ENCODE data around the gene OPN1MW3.
"Not testable (repeated sequence)": the region's sequence is repeated elsewhere in the genome, so short reads cannot be mapped to it uniquely, and the experiment has no call there.

Gene OPN1MW3

DNA sequence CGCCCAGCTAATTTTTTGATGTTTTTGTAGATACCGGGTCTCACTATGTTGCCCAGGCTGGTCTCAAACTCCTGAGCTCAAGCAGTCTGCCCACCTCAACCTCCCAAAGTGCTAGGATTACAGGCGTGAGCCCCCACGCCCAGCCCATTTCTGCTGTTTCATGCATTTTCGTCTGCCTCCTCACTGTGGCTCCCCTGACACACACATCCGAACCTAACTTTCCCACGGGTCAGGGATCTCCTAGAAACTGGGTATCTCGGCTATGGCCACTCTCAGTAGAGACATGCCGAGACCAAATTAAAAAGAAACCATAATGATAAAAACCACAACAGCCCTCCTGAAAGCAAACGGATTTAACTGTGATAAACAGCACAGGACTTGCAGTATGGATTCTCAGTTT, 9.3 kb upstream of the OPN1MW3 start:
- not testable (repeated sequence) for H3K9ac ChIP-seq (ENCODE audit: low read length); H3K9me3 ChIP-seq (ENCODE audit: control insufficient read depth, low read length); H3K27me3 ChIP-seq (ENCODE audit: control insufficient read depth, insufficient read depth, low read length); H3K36me3 ChIP-seq (ENCODE audit: control insufficient read depth, insufficient read depth, low read length); H3K4me1 ChIP-seq (ENCODE audit: control insufficient read depth, insufficient read depth, low read length); H3K4me3 ChIP-seq (ENCODE audit: low read length)

DNA sequence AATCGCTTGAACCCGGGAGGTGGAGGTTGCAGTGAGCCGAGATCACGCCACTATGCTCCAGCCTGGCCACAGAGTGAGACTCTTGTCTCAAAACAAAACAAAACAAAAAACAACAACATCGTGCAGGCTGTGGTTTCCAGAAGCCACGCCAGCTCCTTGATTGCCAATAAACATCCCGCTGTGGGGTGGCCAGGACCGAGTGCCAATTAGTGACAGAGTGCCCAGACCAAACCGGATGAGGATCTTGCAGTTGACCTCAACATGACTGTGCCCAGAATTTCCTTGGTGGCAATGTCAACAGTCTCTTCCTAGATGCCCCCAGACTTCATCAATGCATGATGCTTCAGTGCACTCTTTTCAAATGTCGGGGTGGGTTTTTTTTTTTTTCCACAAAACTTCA, 1.3 kb downstream of the OPN1MW3 start:
- H3K27me3 ChIP-seq (ENCODE audit: control insufficient read depth, insufficient read depth, low read length); H3K4me1 ChIP-seq (ENCODE audit: control insufficient read depth, insufficient read depth, low read length); H3K9me3 ChIP-seq (ENCODE audit: control insufficient read depth, low read length); H3K9ac ChIP-seq (ENCODE audit: low read length); H3K4me3 ChIP-seq (ENCODE audit: low read length); H3K36me3 ChIP-seq (ENCODE audit: control insufficient read depth, insufficient read depth, low read length): not testable (repeated sequence)

DNA sequence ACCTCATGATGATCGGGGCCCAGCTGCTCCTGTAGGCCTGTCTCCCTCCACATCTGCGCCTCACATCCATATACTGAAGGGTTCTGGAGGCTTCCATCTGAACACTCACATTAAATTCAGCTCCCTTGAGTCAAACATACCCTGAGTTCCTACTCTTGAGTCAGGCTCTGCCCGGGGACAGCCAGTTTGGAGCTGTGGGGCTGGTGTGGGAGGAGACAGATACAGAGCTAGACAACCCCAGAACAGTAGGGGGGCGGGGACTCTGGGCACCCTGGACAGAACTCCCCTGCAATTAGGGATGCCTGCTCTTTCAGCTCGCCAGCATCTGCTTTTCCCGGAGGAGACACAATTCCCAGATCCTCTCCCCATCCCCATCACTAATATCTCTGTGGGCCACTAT, 5.7 kb downstream of the OPN1MW3 start:
- not testable (repeated sequence) for H3K36me3 ChIP-seq (ENCODE audit: control insufficient read depth, insufficient read depth, low read length); H3K4me1 ChIP-seq (ENCODE audit: control insufficient read depth, insufficient read depth, low read length); H3K4me3 ChIP-seq (ENCODE audit: low read length); H3K27me3 ChIP-seq (ENCODE audit: control insufficient read depth, insufficient read depth, low read length); H3K9ac ChIP-seq (ENCODE audit: low read length); H3K9me3 ChIP-seq (ENCODE audit: control insufficient read depth, low read length)

DNA sequence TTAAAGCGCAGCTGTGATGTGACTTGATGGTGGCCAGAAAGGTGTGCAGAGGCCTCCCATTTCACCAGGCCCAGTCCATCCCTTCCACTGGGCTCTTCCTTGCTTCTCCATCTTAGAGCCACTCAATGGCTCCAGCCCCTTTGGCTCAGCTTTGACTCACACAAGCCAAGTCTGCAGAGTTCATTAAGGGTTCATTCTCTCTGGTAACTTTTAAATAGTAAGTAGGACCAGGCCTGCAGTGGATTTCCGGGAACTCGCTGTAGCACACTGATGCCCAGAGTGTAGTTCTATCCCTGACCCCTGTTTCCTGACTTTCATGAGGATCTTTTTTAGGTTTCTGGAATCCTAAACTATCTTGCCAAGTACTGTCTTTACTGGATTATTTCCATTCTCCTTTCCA, 11.9 kb downstream of the OPN1MW3 start:
- not testable (repeated sequence) for H3K4me3 ChIP-seq (ENCODE audit: low read length); H3K9me3 ChIP-seq (ENCODE audit: control insufficient read depth, low read length); H3K36me3 ChIP-seq (ENCODE audit: control insufficient read depth, insufficient read depth, low read length); H3K9ac ChIP-seq (ENCODE audit: low read length); H3K27me3 ChIP-seq (ENCODE audit: control insufficient read depth, insufficient read depth, low read length); H3K4me1 ChIP-seq (ENCODE audit: control insufficient read depth, insufficient read depth, low read length)

DNA sequence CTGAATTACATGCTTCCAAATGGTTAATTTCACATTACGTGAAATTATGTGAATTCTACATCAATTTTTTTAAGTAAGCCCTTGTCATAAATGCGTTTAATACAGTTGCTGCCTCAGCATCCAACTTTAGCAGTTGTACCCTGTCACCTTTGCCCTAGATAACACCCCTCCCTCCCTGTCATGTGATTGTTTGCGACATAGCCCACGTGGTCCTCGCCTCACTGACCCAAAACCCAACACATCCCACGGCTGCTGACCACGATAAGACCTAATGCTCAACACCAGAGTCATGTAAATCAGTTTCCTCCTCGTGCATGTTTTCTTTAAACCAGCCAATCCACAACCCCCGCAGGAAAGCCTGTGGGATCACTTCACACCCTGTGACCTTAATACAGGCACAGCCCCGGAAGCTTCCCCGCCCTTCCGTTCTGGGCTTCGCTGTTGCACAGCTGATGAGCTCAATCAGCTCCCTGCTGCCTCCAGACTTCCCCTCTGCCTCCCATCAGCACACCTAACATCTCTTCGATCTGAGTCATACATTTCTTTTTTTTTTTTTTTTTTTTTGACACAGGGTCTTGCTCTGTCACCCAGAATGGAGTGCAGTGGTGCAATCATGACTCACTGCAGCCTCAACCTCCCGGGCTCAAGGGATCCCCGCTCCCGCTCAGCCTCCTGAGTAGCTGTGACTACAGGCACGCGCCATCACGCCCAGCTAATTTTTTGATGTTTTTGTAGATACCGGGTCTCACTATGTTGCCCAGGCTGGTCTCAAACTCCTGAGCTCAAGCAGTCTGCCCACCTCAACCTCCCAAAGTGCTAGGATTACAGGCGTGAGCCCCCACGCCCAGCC, 27.3 kb downstream of the OPN1MW3 start:
- H3K9me3 ChIP-seq (ENCODE audit: control insufficient read depth, low read length); H3K9ac ChIP-seq (ENCODE audit: low read length); H3K4me3 ChIP-seq (ENCODE audit: low read length); H3K4me1 ChIP-seq (ENCODE audit: control insufficient read depth, insufficient read depth, low read length); H3K27me3 ChIP-seq (ENCODE audit: control insufficient read depth, insufficient read depth, low read length); H3K36me3 ChIP-seq (ENCODE audit: control insufficient read depth, insufficient read depth, low read length): not testable (repeated sequence)

DNA sequence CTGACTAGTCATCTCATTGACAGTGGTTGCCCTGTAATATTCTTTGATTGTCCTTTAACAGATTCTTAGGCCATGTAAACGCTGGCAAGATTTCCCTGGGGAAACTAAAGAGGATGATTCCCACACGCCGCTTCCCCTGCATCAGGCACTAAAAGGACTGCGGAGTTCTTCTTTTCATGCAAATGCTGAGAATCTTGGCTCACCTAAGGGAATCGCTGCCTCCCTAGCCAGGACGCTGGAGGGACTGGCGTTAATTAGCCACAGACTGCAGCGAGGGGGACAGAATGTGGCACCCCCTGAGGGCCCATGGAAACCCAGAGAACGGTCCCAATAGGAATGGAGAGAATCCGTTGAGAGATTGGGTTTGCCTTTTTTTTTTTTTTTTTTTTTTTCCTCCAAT, 29.0 kb downstream of the OPN1MW3 start:
- H3K27me3 ChIP-seq (ENCODE audit: control insufficient read depth, insufficient read depth, low read length); H3K9me3 ChIP-seq (ENCODE audit: control insufficient read depth, low read length); H3K4me1 ChIP-seq (ENCODE audit: control insufficient read depth, insufficient read depth, low read length); H3K36me3 ChIP-seq (ENCODE audit: control insufficient read depth, insufficient read depth, low read length); H3K9ac ChIP-seq (ENCODE audit: low read length); H3K4me3 ChIP-seq (ENCODE audit: low read length): not testable (repeated sequence)

DNA sequence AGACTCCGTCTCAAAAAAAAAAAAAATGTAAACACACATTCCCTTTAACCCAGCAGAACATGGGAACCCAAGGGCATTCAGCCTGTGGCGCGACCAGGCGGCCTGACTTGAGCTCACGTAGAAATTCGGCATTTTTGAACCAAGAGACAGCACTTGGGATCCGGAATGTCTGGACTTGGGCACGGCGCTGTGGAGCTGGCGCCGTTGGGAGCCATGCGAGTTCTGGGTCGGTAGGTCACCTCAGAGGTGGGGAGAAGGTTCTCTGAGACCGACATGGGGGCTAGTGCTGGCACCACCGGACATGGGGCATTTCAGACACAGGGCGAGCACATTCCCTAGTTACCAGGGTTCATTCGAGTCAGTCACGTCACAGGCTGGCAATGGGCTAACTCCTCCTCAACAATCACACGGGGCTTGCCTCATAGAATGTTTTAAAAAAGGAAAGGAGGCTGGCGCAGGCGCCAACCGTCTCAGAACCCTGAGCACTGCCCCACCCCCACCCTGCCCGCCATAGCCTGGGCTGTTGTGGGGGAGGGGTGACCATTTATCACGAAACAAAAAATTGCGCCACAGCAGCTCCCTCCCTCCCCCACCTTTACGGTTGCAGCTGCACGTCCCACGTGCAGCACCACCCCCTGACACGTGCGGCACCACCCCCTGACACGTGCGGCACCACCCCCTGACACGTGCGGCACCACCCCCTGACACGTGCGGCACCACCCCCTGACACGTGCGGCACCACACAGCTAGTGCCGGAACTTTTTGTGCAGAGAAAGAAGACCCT, 37.6 kb downstream of the OPN1MW3 start, which contains the start of gene TEX28:
TSS of gene TEX28 (minus strand) at position 334 of the 784 bp plus-strand sequence. CDS start 3,007 bp downstream, outside the sequence.
- H3K9me3 ChIP-seq (ENCODE audit: control insufficient read depth, low read length), result no peaks in the 10 kb centered on the region
- no peak within 1 kb of the TSS for H3K4me3 ChIP-seq (ENCODE audit: low read length)
- no peaks in the 10 kb centered on the region for H3K4me1 ChIP-seq (ENCODE audit: control insufficient read depth, insufficient read depth, low read length)
- H3K9ac ChIP-seq (ENCODE audit: low read length), result no peak within 1 kb of the TSS
- no peaks in the 10 kb centered on the region for H3K36me3 ChIP-seq (ENCODE audit: control insufficient read depth, insufficient read depth, low read length)
- no peaks in the 10 kb centered on the region for H3K27me3 ChIP-seq (ENCODE audit: control insufficient read depth, insufficient read depth, low read length)

DNA sequence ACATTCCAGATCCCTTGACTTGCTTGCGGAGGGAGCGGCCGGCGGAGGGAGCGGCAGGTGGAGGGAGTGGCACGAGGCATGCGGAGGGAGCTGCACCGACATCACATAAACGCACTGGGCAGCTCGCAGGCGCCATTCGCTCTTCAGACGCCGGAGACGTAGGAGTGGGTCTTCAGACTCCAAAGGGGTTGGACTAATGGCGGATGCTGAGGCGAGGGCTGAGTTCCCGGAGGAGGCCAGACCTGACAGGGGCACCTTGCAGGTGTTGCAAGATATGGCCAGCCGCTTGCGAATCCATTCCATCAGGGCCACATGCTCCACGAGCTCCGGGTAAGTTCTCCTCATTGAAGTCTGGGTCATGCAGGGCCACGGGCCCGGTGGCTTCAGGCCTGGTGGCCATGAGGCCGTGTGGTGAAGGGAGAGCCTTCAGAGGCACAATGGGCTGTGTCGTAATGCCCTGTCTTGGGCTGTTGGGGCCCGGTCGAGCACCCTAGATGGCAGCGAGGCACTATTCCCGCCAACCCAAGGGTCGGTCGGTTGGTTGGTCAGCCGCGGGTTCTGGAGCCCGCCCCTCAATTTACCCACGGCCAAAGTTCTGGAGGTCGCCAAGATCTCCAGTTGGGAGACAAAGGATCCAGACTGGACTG, 38.4 kb downstream of the OPN1MW3 start, which contains the start of gene TKTL1:
TSS of gene TKTL1 (plus strand) at position 132 of the 647 bp plus-strand sequence. CDS start at position 197, 65 bp downstream.
- Histone ChIP-seq H3K4me3 (ENCODE audit: low read length) (no peak within 1 kb of the TSS), H3K36me3 (ENCODE audit: control insufficient read depth, insufficient read depth, low read length) (no peaks in the 10 kb centered on the region), H3K27me3 (ENCODE audit: control insufficient read depth, insufficient read depth, low read length) (no peaks in the 10 kb centered on the region), H3K9ac (ENCODE audit: low read length) (no peak within 1 kb of the TSS), H3K9me3 (ENCODE audit: control insufficient read depth, low read length) (no peaks in the 10 kb centered on the region), H3K4me1 (ENCODE audit: control insufficient read depth, insufficient read depth, low read length) (no peaks in the 10 kb centered on the region)

DNA sequence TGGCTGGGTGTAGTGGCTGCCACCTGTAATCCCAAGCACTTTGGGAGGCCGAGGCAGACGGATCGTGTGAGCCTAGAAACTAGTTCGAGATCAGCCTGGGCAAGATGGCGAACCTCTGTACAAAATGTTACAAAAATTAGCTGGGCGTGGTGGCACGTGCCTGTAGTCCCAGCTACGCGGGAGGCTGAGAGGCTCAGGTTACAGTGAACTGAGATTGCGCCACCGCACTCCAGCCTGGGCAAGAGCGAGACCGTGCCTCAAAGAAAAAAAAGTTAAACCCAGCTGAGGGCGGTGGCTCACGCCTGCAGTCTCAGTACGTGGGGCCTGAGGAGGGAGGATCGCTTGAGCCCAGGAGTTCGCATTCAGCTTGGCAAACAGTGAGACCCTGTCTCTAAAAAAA, 39.3 kb downstream of the OPN1MW3 start:
- Histone ChIP-seq H3K4me3 (ENCODE audit: low read length) (no peak overlapping the region), H3K9me3 (ENCODE audit: control insufficient read depth, low read length) (no peaks in the 10 kb centered on the region), H3K4me1 (ENCODE audit: control insufficient read depth, insufficient read depth, low read length) (no peaks in the 10 kb centered on the region), H3K27me3 (ENCODE audit: control insufficient read depth, insufficient read depth, low read length) (no peaks in the 10 kb centered on the region), H3K9ac (ENCODE audit: low read length) (no peak overlapping the region), H3K36me3 (ENCODE audit: control insufficient read depth, insufficient read depth, low read length) (no peaks in the 10 kb centered on the region)

DNA sequence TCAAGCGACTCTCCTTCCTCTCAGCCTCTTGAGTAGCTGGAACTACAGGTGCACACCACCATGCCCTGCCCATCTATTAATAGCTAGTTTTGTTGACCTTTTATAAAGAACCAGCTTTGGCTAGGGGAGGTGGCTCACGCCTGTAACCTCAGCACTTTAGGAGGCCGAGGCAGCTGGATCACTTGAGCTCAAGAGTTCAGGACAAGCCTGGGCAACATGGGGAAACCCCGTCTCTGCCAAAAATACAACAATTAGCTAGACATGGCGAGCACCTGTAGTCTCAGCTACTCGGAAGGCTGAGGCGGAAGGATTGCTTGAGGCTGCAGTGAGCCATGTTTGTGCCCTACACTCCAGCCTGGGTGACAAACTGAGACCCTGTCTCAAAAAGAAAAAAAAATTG, 40.9 kb downstream of the OPN1MW3 start:
- Histone ChIP-seq H3K36me3 (ENCODE audit: control insufficient read depth, insufficient read depth, low read length) (no peaks in the 10 kb centered on the region), H3K4me1 (ENCODE audit: control insufficient read depth, insufficient read depth, low read length) (no peaks in the 10 kb centered on the region), H3K9me3 (ENCODE audit: control insufficient read depth, low read length) (no peaks in the 10 kb centered on the region), H3K4me3 (ENCODE audit: low read length) (no peak overlapping the region), H3K9ac (ENCODE audit: low read length) (no peak overlapping the region), H3K27me3 (ENCODE audit: control insufficient read depth, insufficient read depth, low read length) (no peaks in the 10 kb centered on the region)

DNA sequence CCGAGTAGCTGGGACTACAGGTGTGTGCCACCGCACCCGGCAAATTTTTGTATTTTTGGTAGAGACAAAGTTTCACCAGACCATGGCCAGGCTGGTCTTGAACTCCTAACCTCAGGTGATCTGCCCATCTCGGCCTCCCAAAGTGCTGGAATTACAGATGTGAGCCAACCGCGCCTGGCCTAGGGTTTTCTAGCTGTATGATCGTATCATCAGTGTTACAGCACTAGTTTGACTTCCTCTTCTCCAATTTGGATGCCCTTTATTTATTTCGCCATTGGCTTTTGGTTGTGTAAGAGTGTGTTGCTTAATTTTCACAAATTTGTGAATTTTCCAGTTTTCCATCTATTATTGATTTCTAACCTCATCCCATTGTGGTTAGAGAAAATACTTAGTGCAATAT, 43.4 kb downstream of the OPN1MW3 start:
- Histone ChIP-seq H3K4me3 (ENCODE audit: low read length) (no peak overlapping the region), H3K9me3 (ENCODE audit: control insufficient read depth, low read length) (no peaks in the 10 kb centered on the region), H3K27me3 (ENCODE audit: control insufficient read depth, insufficient read depth, low read length) (no peaks in the 10 kb centered on the region)

DNA sequence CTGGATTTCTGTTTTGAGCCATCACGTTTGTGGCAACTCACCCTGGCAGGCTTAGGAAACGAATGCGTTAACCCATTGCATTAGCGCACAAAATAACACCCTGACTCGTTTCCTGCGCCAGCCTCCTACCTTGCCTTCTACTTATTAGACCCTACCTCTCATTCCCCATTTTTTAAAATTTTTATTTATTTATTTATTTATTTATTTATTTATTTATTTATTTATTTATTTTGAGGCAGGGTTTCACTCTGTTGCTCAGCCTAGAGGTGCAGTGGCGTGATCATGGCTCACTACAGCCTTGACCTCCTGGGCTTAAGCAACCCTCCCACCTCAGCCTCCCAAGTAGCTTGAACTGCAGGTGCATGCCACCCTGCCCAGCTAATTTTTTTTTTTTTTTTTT, 45.6 kb downstream of the OPN1MW3 start:
- H3K36me3 ChIP-seq (ENCODE audit: control insufficient read depth, insufficient read depth, low read length); H3K4me1 ChIP-seq (ENCODE audit: control insufficient read depth, insufficient read depth, low read length); H3K27me3 ChIP-seq (ENCODE audit: control insufficient read depth, insufficient read depth, low read length); H3K4me3 ChIP-seq (ENCODE audit: low read length); H3K9me3 ChIP-seq (ENCODE audit: control insufficient read depth, low read length); H3K9ac ChIP-seq (ENCODE audit: low read length): not testable (repeated sequence)

More for the DNA sequence above, 43.4 kb downstream of the OPN1MW3 start:
- Histone ChIP-seq H3K9ac (ENCODE audit: low read length) (no peak overlapping the region), H3K36me3 (ENCODE audit: control insufficient read depth, insufficient read depth, low read length) (no peaks in the 10 kb centered on the region), H3K4me1 (ENCODE audit: control insufficient read depth, insufficient read depth, low read length) (no peaks in the 10 kb centered on the region)

Measured in mucosa of stomach (tissue), 1 donor.